Osteocyte (in vitro differentiated cells): ENCODE data around the gene TNFRSF18. TPM values are rescaled to one million over a fixed set of nuclear protein-coding genes. Genes with fewer than 3 reads are reported as not detected.

Experiments used
- DNase-seq: peaks from one replicate; pipeline ENCODE4 v3.0.0; 2021; ENCODE audit warnings: mixed read lengths; ENCODE audit not compliant: unreplicated experiment; ENCODE audit errors: extremely low spot score
- H3K27ac Mint-ChIP-seq: one replicate; pipeline ENCODE4 v1.8.0; 2021; ENCODE audit warnings: mild to moderate bottlenecking, mixed read lengths; ENCODE audit not compliant: unreplicated experiment
- H3K27me3 Mint-ChIP-seq: one replicate; pipeline ENCODE4 v1.8.0; 2021; ENCODE audit warnings: mixed read lengths; ENCODE audit not compliant: unreplicated experiment
- H3K36me3 Mint-ChIP-seq: one replicate; pipeline ENCODE4 v1.8.0; 2021; ENCODE audit warnings: mixed read lengths; ENCODE audit not compliant: unreplicated experiment
- H3K4me1 Mint-ChIP-seq: one replicate; pipeline ENCODE4 v1.8.0; 2021; ENCODE audit warnings: mixed read lengths; ENCODE audit not compliant: unreplicated experiment
- H3K4me3 Mint-ChIP-seq: one replicate; pipeline ENCODE4 v1.8.0; 2021; ENCODE audit warnings: mild to moderate bottlenecking, moderate library complexity, mixed read lengths; ENCODE audit not compliant: unreplicated experiment
- H3K9me3 Mint-ChIP-seq: one replicate; pipeline ENCODE4 v1.8.0; 2021; ENCODE audit warnings: mixed read lengths; ENCODE audit not compliant: unreplicated experiment
- total RNA-seq: library from RNA; stranded (reverse); gene quantifications from 2 replicates; pipeline ENCODE4 v1.2.1, GENCODE V29; 2021
- TF ChIP-seq, protein P1 (sequence below): fragments of 200-600 bp; sonication (generic); IDR thresholded peaks from 2 replicates; pipeline ENCODE4 v1.5.0; 2021; ENCODE audit warnings: antibody characterized with exemption, mild to moderate bottlenecking, moderate library complexity

Gene TNFRSF18
- total RNA-seq, 1 donor from 2014 or later = not detected

DNA sequence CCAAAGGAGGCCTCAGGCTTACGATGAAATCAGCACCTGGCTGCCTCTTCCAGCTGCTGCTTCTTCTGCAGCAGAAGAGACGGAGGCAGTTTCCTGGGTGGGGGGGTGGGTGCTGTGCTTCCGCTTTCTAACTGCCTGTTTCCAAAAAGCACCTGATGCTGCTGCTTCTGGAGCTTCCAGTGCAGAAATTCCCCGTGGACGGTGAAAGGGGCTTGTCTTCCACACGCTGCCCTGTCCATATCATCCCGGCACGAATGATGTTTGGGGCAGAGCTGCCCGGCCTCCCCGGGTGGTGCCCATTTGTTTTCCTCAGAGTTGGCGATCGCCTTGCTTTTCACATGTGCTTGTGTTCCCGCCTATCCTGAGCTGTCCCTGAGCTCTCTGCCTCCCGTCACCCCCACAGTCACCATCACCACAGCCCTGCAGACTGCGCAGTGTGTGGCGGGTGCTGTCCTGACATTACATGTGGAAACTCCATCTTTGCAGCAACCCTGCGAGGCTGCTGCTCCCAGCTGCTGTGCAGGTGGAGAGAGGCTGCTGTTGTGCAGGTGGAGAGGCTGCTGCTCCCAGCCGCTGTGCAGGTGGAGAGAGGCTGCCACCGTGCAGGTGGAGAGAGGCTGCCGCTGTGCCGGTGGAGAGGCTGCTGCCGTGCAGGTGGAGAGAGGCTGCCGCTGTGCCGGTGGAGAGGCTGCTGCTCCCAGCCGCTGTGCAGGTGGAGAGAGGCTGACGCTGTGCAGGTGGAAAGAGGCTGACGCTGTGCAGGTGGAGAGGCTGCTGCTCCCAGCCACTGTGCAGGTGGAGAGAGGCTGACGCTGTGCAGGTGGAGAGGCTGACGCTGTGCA, 30.9 kb downstream of the TNFRSF18 start:
- no peaks in the 10 kb centered on the region for H3K4me1 Mint-ChIP-seq
- TF ChIP-seq, protein P1, sequence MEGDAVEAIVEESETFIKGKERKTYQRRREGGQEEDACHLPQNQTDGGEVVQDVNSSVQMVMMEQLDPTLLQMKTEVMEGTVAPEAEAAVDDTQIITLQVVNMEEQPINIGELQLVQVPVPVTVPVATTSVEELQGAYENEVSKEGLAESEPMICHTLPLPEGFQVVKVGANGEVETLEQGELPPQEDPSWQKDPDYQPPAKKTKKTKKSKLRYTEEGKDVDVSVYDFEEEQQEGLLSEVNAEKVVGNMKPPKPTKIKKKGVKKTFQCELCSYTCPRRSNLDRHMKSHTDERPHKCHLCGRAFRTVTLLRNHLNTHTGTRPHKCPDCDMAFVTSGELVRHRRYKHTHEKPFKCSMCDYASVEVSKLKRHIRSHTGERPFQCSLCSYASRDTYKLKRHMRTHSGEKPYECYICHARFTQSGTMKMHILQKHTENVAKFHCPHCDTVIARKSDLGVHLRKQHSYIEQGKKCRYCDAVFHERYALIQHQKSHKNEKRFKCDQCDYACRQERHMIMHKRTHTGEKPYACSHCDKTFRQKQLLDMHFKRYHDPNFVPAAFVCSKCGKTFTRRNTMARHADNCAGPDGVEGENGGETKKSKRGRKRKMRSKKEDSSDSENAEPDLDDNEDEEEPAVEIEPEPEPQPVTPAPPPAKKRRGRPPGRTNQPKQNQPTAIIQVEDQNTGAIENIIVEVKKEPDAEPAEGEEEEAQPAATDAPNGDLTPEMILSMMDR = no peak
- H3K4me3 Mint-ChIP-seq = no peak overlapping the region
- H3K27me3 Mint-ChIP-seq = peaks cover 15% of the 10 kb centered on the region
- no peaks in the 10 kb centered on the region for H3K9me3 Mint-ChIP-seq
- no peak for DNase-seq
- H3K27ac Mint-ChIP-seq = no peak overlapping the region
- H3K36me3 Mint-ChIP-seq = no peaks in the 10 kb centered on the region

DNA sequence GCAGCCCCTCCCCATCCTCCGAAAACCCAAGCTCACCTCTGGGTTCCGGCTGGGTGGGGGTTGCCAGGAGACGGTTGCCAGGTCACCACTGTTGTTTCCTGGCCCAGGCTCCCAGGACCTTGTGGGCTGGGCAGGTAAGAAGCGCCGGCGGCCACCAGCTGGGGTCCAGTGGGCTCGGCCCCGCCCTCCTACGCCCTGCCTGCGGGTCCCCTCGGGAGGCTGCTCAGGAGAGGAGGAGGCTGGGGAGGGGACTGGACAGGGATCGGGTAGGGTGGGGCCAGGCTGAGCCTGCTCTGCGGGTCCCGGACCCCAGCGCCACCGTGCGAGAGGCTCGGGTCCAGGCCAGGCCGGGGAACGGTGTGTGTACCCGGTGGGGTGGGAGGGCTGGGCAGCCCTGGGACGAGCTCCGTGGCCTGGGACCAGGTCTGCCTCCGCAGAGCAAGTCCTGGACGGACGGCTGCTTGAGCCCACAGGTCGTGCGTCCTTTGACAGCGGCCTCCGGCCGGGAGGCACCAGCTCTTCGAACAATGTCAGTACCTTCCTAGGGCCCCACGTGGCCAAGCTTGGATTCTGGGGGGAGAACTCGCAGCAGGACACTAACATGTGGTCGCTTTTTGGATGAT, 32.5 kb downstream of the TNFRSF18 start, which contains the start of gene TTLL10:
TSS of gene TTLL10 (plus strand) at position 88 of the 623 bp plus-strand sequence. CDS start 5,336 bp downstream, outside the sequence.
- no peak within 1 kb of the TSS for H3K4me3 Mint-ChIP-seq
- H3K27ac Mint-ChIP-seq = no peak within 1 kb of the TSS
- peaks cover 6% of the 10 kb centered on the region for H3K4me1 Mint-ChIP-seq
- TF ChIP-seq, protein P1 = no peak
- H3K36me3 Mint-ChIP-seq = no peaks in the 10 kb centered on the region
- H3K27me3 Mint-ChIP-seq = peaks cover 15% of the 10 kb centered on the region
- no peak for DNase-seq
- no peaks in the 10 kb centered on the region for H3K9me3 Mint-ChIP-seq

DNA sequence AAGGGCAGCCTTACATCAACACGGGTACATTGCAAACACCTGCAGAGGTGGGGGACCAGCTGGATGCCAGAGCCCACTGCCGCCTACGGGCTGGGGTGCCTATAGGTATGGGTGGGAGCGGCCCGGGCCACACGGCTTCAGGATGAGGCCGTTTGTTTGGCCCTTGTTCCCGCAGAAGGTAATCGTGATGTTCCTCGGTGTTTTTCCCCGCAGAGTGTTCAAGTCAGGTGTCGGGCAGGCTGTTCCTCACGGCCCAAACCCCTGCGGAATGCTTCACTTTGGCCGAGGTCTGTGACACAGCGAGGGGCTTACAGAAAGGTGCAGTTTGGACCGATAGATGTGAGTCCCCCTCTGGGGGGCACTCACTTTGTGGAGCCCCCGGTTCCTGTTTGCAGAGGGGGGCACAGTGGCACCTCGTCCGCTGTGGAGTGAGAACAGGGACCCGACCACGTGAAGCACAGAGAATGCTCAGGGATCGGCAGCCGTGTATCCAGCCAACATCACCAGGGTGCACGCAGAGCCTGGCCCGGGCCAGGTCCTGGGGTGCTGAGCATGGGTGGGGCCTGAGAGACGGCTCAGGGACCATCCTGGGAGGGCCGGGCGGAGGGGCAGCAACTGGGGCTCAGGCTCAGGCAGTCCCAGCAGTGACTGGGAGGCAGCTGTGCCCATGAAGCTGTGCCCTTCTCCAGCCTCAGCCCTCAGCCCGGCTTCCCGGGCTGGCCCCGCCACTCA, 33.2 kb downstream of the TNFRSF18 start:
- Mint-ChIP-seq H3K4me1 (peaks cover 6% of the 10 kb centered on the region), H3K4me3 (no peak overlapping the region), H3K9me3 (no peaks in the 10 kb centered on the region), H3K36me3 (no peaks in the 10 kb centered on the region), H3K27ac (no peak overlapping the region), H3K27me3 (peaks cover 15% of the 10 kb centered on the region)
- DNase-seq = no peak
- TF ChIP-seq, protein P1 = no peak

DNA sequence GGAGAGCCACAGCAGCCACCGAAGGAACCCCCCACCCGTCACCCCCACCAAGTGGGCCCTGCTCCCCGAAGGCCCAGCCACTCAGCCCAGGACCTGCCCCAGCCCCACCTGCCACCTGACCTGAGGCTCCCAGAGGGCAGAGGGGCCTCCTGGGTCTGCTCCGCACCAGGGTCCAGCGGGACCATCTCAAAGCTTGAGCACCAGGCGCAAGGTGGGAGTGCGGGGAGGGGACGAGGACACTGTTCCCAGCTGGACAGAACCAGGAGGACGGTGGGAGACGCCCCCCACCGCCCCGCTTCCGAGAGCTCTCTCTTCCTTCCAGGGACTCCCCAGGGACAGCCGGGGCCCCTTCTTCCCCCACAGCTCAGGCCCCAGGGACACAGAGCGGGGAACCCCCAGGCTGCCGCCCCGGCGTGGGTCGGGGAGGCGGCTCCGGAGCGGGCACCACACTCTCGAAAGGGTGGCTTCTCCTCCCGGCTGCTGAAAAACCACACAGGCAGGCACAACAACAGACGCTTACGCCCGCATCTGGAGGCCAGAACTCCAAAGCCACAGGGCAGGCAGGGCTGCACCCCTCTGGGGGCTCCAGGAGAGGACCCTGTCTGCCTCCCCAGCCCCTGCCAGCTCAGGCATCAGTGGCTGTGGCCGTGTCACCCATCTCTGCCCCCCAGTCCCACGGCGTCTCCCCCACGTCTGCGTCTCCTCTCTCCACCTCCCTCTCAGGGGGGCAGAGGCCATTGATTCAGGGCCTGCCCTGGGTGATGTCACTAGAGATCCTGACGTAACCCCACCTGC, 34.6 kb downstream of the TNFRSF18 start:
- TF ChIP-seq, protein P1 = no peak
- Mint-ChIP-seq H3K27ac (no peak overlapping the region), H3K36me3 (no peaks in the 10 kb centered on the region), H3K4me1 (peaks cover 6% of the 10 kb centered on the region), H3K4me3 (no peak overlapping the region), H3K27me3 (peaks cover 9% of the 10 kb centered on the region), H3K9me3 (no peaks in the 10 kb centered on the region)
- DNase-seq = no peak
